ENCODE data around the gene CFAP410. TPM values are rescaled to one million over a fixed set of nuclear protein-coding genes. Genes with fewer than 3 reads are reported as not detected.

Gene CFAP410
- total RNA-seq, 1 donor from 2014 or later, result 23.9 TPM

- H3K9me3 Mint-ChIP-seq, result no peaks in the 10 kb centered on the region
- TF ChIP-seq, protein P1, sequence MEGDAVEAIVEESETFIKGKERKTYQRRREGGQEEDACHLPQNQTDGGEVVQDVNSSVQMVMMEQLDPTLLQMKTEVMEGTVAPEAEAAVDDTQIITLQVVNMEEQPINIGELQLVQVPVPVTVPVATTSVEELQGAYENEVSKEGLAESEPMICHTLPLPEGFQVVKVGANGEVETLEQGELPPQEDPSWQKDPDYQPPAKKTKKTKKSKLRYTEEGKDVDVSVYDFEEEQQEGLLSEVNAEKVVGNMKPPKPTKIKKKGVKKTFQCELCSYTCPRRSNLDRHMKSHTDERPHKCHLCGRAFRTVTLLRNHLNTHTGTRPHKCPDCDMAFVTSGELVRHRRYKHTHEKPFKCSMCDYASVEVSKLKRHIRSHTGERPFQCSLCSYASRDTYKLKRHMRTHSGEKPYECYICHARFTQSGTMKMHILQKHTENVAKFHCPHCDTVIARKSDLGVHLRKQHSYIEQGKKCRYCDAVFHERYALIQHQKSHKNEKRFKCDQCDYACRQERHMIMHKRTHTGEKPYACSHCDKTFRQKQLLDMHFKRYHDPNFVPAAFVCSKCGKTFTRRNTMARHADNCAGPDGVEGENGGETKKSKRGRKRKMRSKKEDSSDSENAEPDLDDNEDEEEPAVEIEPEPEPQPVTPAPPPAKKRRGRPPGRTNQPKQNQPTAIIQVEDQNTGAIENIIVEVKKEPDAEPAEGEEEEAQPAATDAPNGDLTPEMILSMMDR (conservative IDR thresholded peaks at IDR 0.05), result no peak
- peak overlapping the region; percentile 27 for H3K27ac Mint-ChIP-seq (ENCODE audit: unreplicated experiment)
Measured at GRCh38 chr21:44329086-44329889, 9.9 kb downstream of the CFAP410 start.

GRCh38 chr21:44328242-44328895 is 10.8 kb downstream of the CFAP410 start:
- Mint-ChIP-seq H3K4me3 (peak overlapping the region; percentile 9), H3K27me3 (ENCODE audit: low read depth) (peaks cover 3% of the 10 kb centered on the region), H3K36me3 (ENCODE audit: low read depth) (peaks cover 3% of the 10 kb centered on the region), H3K9me3 (no peaks in the 10 kb centered on the region), H3K4me1 (peaks cover 4% of the 10 kb centered on the region), H3K27ac (ENCODE audit: unreplicated experiment) (no peak overlapping the region)
- TF ChIP-seq, protein P1 (conservative IDR thresholded peaks at IDR 0.05), result no peak
- no peak for DNase-seq (ENCODE audit: low read depth, low spot score)

More at GRCh38 chr21:44329086-44329889, 9.9 kb downstream of the CFAP410 start:
- Mint-ChIP-seq H3K27me3 (ENCODE audit: low read depth) (peaks cover 3% of the 10 kb centered on the region), H3K4me1 (peaks cover 4% of the 10 kb centered on the region), H3K4me3 (peak overlapping the region; percentile 65), H3K36me3 (ENCODE audit: low read depth) (peaks cover 3% of the 10 kb centered on the region)
- no peak for DNase-seq (ENCODE audit: low read depth, low spot score)

DNA sequence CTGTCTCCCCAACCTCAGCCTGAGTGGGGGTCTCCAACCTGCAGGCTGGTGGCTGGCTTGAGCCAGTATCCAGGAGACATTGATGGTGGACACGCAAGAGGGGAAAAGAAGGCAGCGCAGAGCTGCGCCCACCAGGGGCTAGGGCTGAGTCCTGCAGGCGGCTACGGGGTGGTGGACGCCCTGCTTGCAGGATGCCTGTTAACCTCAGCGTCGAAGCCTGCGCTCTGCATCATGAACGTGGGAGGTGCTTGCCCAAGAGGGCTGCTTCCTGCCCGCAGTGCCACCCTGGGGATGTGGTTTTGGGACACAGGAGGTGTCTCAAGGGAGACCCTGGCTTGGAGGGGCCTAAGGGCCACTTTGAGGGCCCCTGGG is 11.6 kb downstream of the CFAP410 start:
- TF ChIP-seq, protein P1 (conservative IDR thresholded peaks at IDR 0.05), result no peak
- no peaks in the 10 kb centered on the region for H3K9me3 Mint-ChIP-seq
- H3K36me3 Mint-ChIP-seq (ENCODE audit: low read depth), result peaks cover 3% of the 10 kb centered on the region
- H3K27me3 Mint-ChIP-seq (ENCODE audit: low read depth), result peaks cover 3% of the 10 kb centered on the region
- H3K4me3 Mint-ChIP-seq, result no peak overlapping the region
- peaks cover 4% of the 10 kb centered on the region for H3K4me1 Mint-ChIP-seq
- no peak overlapping the region for H3K27ac Mint-ChIP-seq (ENCODE audit: unreplicated experiment)
- no peak for DNase-seq (ENCODE audit: low read depth, low spot score)

DNA sequence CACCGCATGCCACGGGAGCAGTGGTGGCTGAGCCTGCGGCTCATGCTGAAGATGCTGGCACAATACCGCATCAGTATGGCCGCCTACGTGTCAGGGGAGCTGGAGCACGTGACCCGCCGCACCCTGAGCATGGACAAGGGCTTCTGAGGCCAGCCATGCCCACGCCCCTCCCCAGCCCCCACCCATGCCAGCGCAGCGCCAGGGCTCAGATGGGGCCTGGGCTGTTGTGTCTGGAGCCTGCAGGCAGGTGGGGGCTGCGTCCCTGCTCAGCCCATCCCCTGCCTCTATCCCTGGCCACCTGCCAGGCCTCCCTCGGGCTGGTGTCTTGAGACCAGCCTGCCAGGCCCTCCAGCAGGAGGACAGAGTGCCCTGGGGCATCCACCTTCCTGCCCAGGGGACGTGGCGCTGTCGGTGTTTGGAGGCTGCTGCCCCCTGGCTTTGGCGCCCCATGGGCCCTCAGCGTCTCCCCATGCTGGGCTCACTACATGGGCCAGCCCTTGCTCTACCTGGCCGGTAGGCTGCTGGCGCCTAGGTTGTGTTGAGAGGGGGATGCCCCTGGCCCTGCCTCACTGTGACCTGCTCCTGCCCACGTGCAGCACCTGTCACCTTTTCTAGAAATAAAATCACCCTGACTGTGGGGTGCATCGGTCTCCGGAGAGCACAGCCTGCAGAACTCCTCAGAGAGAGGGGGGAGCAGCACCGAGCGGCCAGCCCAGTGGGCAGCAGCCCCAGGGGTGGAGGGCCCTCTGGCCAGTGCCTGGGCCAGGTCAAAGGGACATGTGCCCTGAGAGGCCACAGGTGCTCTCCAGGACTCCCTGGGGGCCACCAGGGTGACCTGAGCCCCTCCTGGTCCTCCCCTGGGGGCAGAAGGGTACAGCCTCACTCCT is 12.2 kb downstream of the CFAP410 start:
- H3K4me1 Mint-ChIP-seq, result peaks cover 3% of the 10 kb centered on the region
- H3K36me3 Mint-ChIP-seq (ENCODE audit: low read depth), result peaks cover 2% of the 10 kb centered on the region
- H3K27ac Mint-ChIP-seq (ENCODE audit: unreplicated experiment), result no peak overlapping the region
- no peaks in the 10 kb centered on the region for H3K9me3 Mint-ChIP-seq
- peaks cover 2% of the 10 kb centered on the region for H3K27me3 Mint-ChIP-seq (ENCODE audit: low read depth)
- no peak overlapping the region for H3K4me3 Mint-ChIP-seq
- TF ChIP-seq, protein P1 (conservative IDR thresholded peaks at IDR 0.05), result no peak
- DNase-seq (ENCODE audit: low read depth, low spot score), result no peak

DNA sequence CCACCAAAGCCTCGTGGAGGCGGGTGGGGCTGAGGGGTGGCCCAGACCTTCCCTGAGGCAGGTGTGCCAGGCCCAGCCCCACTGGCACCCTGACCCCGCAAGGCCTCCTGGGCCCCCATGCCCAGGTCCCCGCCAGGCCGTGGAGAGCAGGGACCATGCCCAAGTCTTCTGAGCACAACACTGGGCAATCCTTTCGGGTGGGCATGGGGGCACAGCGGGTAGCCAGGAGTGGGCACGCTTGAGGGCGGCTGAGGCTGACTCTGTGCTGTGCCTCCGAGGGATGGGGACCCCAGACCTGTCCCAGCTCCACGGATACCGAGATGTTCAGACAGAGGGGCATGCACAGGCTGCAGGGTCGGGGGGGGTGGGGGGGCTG is 12.9 kb downstream of the CFAP410 start:
- Mint-ChIP-seq H3K4me3 (no peak overlapping the region), H3K9me3 (no peaks in the 10 kb centered on the region), H3K4me1 (no peaks in the 10 kb centered on the region), H3K27me3 (ENCODE audit: low read depth) (no peaks in the 10 kb centered on the region), H3K27ac (ENCODE audit: unreplicated experiment) (no peak overlapping the region), H3K36me3 (ENCODE audit: low read depth) (no peaks in the 10 kb centered on the region)
- TF ChIP-seq, protein P1 (conservative IDR thresholded peaks at IDR 0.05), result no peak
- no peak for DNase-seq (ENCODE audit: low read depth, low spot score)

Data from neural crest cell (in vitro differentiated cells).